HG02763 (cell line): ENCODE results near the gene FXYD3.
"Not testable (repeated sequence)": the region's sequence is repeated elsewhere in the genome, so short reads cannot be mapped to it uniquely, and the experiment has no call there.

Source experiments
- ATAC-seq: cut with Tn5 transposase; IDR thresholded peaks from one replicate; pipeline ENCODE4 v1.9.1; 2021; ENCODE audit warnings: mild to moderate bottlenecking, moderate library complexity; ENCODE audit not compliant: unreplicated experiment

Gene FXYD3

DNA sequence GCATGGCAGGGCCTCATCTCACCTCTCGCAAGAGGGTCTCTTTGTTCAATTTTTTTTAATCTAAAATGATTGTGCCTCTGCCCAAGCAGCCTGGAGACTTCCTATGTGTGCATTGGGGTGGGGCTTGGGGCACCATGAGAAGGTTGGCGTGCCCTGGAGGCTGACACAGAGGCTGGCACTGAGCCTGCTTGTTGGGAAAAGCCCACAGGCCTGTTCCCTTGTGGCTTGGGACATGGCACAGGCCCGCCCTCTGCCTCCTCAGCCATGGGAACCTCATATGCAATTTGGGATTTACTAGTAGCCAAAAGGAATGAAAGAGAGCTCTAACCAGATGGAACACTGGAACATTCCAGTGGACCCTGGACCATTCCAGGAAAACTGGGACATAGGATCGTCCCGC lies 8.0 kb downstream of the FXYD3 start:
- no peak for ATAC-seq

GRCh38 chr19:35124098-35125060 lies 8.8 kb downstream of the FXYD3 start:
- peak; percentile 81 for ATAC-seq

DNA sequence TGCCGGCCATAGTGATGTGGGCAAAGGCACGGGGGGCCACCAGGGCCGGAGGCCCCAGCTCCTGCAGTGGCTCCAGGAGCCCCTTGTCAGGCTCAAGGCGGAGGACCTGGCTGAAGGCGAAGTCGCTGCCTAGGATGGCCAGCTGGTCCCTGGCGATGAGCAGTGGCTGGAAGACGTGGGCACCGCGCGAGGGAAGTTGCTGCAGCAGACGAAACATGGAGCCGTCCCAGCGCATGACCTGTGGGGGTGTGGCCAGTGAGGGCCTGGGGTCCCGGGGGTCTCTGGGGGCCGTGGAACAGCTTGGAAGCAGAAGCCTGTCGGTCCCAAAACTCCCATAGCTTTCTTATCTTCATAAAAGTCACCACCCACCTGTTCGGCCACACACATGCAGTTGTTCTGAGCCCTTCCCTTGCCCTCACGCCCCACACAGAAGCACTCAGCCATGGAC lies 9.7 kb downstream of the FXYD3 start:
- no peak for ATAC-seq

- ATAC-seq: no peak
Measured at GRCh38 chr19:35125749-35126623, 10.4 kb downstream of the FXYD3 start.

DNA sequence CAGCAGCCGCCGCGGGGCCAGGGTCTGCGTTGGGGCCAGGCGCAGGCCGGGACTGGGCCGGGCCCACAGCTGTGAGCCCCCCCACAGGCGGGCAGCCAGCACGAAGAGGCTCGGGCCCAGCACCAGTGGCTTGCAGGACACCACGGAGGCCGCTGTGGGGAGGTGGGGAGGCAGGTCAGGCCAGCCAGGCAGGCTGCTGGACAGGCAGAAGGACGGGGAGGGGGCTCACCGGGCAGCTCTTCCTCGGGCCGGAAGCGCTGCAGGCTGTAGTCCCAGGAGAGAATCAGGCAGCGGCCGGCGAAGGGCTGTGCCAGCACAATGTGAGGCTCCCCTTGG lies 11.0 kb downstream of the FXYD3 start:
- ATAC-seq: no peak

GRCh38 chr19:35127871-35128270 lies 12.2 kb downstream of the FXYD3 start:
- ATAC-seq: no peak

GRCh38 chr19:35128398-35129057 lies 12.9 kb downstream of the FXYD3 start:
- no peak for ATAC-seq

DNA sequence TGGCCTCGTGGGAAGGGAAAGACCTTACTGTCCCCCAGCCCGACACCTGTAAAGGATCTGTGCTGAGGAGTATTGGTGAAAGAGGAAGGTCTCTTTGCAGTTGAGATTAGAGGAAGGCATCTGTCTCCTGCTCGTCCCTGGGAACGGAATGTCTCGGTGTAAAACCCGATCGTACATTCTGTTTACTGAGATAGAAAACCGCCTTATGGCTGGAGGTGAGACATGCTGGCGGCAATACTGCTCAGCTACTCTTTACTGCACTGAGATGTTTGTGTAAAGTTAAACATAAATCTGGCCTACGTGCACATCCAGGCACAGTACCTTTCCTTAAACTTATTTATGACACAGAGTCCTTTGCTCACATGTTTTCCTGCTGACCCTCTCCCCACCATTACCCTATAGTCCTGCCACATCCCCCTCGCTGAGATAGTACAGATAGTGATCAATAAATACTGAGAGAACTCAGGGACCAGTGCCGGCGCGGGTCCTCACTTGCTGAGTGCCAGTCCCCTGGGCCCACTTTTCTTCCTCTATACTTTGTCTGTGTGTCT lies 14.2 kb downstream of the FXYD3 start:
- ATAC-seq: not testable (repeated sequence)

- ATAC-seq: no peak
Measured at GRCh38 chr19:35130761-35131720, 15.4 kb downstream of the FXYD3 start.

GRCh38 chr19:35132254-35132653 lies 16.6 kb downstream of the FXYD3 start:
- no peak for ATAC-seq

DNA sequence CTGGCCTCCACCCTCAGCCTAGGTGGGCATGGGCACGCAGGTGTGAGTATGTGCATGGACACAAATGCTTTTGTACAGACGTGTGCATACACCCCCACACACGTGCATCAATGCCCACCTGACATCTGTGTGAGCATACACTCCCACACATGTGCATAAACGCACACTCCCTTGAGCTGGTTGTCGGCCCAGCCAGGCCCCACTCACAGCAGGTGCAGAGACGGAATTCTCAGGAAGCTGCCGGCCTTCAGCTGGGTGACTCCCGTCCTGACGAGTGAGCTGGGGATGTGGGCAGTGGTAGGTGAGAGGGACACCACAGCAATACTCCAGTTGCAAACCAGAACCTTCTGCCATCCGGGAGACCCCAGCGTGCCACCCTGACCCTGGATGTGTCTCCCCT lies 18.2 kb downstream of the FXYD3 start:
- no peak for ATAC-seq

GRCh38 chr19:35134601-35135242 lies 19.1 kb downstream of the FXYD3 start, which contains the start of gene LGI4:
TSS of gene LGI4 (minus strand) at chr19:35135059. CDS start at chr19:35134680, 379 bp downstream.
- ATAC-seq: no peak

- ATAC-seq: no peak
Measured at GRCh38 chr19:35135389-35135909, 19.8 kb downstream of the FXYD3 start.

GRCh38 chr19:35136231-35136630 lies 20.6 kb downstream of the FXYD3 start:
- no peak for ATAC-seq

GRCh38 chr19:35136977-35137702 lies 21.5 kb downstream of the FXYD3 start:
- ATAC-seq: no peak

DNA sequence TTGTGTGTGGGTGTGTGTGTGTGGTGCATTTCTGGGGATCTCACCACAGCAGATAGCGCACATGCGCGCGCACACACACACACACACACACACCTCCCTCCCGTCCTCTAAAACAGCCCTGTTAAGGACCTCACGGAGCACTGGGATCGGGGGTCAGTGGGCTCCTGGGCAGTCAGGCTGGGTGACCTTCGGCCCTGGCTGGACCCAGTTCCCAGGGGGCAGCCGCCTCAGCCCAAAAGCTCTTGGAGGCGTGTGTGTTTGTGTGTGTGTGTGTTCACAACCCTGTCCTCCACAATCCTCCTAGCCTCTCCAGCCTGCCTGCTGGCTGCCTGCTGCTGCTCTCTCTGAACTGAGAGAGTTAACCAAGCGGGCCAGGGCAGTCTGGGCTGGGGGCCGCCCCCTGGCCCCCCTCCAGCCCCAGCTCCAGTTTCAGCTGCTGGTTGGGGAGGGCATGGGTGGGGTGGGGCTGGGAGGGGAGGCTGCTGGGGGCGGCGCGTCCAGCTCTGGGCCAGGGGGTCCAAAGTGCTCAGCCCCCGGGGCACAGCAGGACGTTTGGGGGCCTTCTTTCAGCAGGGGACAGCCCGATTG lies 22.8 kb downstream of the FXYD3 start, which contains the start of gene FXYD1:
Gene FXYD1, plus strand, starts transcription at position 520 of the 588 bp plus-strand sequence. CDS start 1,256 bp downstream, outside the sequence.
- no peak for ATAC-seq

DNA sequence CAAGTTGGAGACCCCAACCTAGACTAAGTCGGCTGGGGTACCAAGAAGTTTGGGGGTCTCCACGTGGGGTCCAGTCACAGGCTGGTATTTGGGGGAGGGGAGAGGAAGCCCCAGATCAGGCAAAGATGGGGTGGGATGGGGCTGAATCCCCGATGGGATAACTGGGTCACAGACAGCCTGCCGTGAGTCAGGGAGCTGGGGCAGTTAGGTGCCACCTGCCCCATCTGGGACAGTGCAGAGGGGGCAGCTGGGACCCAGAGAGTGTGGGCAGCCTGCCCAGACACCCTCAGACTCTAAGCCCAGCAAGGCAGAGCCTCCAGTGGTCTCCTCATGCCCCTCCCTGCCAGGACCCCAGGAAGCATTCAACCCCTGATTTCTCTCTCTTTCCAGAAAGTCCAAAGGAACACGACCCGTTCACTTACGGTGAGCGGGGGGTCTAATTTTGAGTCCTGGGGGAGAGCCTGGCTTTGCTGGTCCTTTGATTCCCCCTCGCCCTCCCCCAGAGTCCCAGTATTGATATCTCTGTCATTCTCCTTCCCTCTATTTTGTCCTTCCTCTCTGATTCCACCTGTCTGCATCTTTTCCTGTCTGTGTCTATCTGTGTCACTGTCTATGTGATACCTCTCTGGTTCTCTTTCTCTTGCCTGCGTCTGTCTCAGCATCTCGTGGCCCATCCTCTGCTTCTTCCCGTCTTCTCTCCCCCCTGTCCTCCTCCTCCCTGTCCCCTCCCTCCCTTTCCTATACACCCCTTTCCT lies 24.8 kb downstream of the FXYD3 start:
- ATAC-seq: no peak
